Ovary (tissue), 9 donors: ENCODE measurements around the gene MAP7. TPM values are rescaled to one million over a fixed set of nuclear protein-coding genes. Genes with fewer than 3 reads are reported as not detected.

Experiments used
- DNase-seq, 5 donors: peaks; one replicate each; pipeline ENCODE4 v3.0.0-alpha.2; 2019 to 2020
- H3K27ac ChIP-seq, 2 donors: fragments of 200-600 bp; one replicate each; pipeline versions ENCODE4 v1.5.1 to v1.8.0; 2019 to 2022
- H3K27me3 ChIP-seq: fragments of 200-600 bp; one replicate; pipeline ENCODE4 v1.8.0; 2022
- H3K36me3 ChIP-seq: fragments of 200-600 bp; sonication (generic); one replicate; pipeline ENCODE4 v1.5.1; 2019
- H3K4me1 ChIP-seq: one replicate; pipeline ENCODE4 v1.8.1; 2013; ENCODE audit warnings: mild to moderate bottlenecking, moderate library complexity; ENCODE audit not compliant: insufficient read depth
- H3K4me3 ChIP-seq: fragments of 200-600 bp; sonication (generic); one replicate; pipeline ENCODE4 v1.5.1; 2017
- H3K9me3 ChIP-seq, 2 donors: fragments of 200-600 bp in 1 of 2; sonication (generic) in 1 of 2; one replicate each; pipeline versions ENCODE4 v1.5.1 to v1.8.1; 2013 to 2019; ENCODE audit warnings: mild to moderate bottlenecking in 1 of 2, moderate library complexity in 1 of 2
- CTCF ChIP-seq, 3 donors: fragments of 450-650 bp in 2 of 3; fragments of 200-600 bp in 1 of 3; IDR thresholded peaks; one replicate each; pipeline versions ENCODE4 v1.5.1 to v1.8.0; 2016 to 2022; ENCODE audit warnings: antibody characterized with exemption in 3 of 3, mild to moderate bottlenecking in 1 of 3
- EP300 ChIP-seq: sonication (generic); formaldehyde crosslinking; IDR thresholded peaks from one replicate; pipeline ENCODE4 v1.6.1; 2017; ENCODE audit warnings: antibody characterized with exemption
- POLR2A ChIP-seq: fragments of 450-650 bp; IDR thresholded peaks from one replicate; pipeline ENCODE4 v1.6.1; 2017; ENCODE audit warnings: antibody characterized with exemption, mild to moderate bottlenecking, moderate library complexity
- WGBS, 3 donors: extraction: QIAGEN DNeasy Blood & Tissue Kit in 1 of 3; methylation state at CpG; one replicate each; pipeline versions ENCODE4 v1.1.5 to v1.1.7; 2013 to 2017; 5-methylcytosine and 5-hydroxymethylcytosine counted together
- intact Hi-C, 4 donors: fragments of 100-400 bp; cut with DNase I; formaldehyde crosslinking; loops; one replicate each; pipeline versions ENCODE4 v1.11.0 to v1.15.1; 2022 to 2023
- polyA plus RNA-seq, 2 donors: library from polyadenylated mRNA; stranded (reverse); fragments of 200-250 nt in 1 of 2; fragments of 350-450 nt in 1 of 2; fragmentation: Illumina TruSeq in 1 of 2; extraction: RNeasy Lipid Tissue Mini Kit (QIAGEN cat#74804) in 1 of 2; gene quantifications; one replicate each; pipeline ENCODE4 v1.2.3, GENCODE V29; 2013 to 2014
- total RNA-seq, 7 donors: library from RNA; depleted of rRNA in 2 of 7; stranded (reverse); fragments of >200 nt in 2 of 7; fragmentation: NEBNext Ultra II Directional in 3 of 7; extraction: Animal tissue kit (Norgen Biotek cat#: 25700) in 3 of 7; gene quantifications; one replicate each; pipeline versions ENCODE4 v1.1.0 to v1.2.4, GENCODE V29; 2016 to 2023
- donor health status: DM: no; HTN: no; CAD: no; lungs with moderate emphysema.
- donor health status: DM: no; HTN: no; CAD: no.
- donor health status: Bipolar disorder and iron deficiency.
- donor health status: DM: yes; HTN: yes; CAD: no.
- donor health status: DM: no; HTN: no; CAD: no.
- donor health status: DM: yes; HTN: yes; CAD: no.

The MAP7 gene
- total and polyA plus RNA-seq, 9 donors: 1.2 to 13.0 (median 3.6) TPM

GRCh38 chr6:136547871-136548270 lies 2.4 kb downstream of the MAP7 start:
- no peaks in the 10 kb centered on the region for H3K36me3 ChIP-seq
- DNase-seq: no peak
- no peak for TF ChIP-seq POLR2A
- TF ChIP-seq CTCF (IDR thresholded peaks at IDR 0.05): no peak
- TF ChIP-seq EP300: no peak
- H3K27me3 ChIP-seq: no peaks in the 10 kb centered on the region
- no peak overlapping the region for H3K27ac ChIP-seq
- intact Hi-C loops: no loop called here
- H3K9me3 ChIP-seq: no peaks in the 10 kb centered on the region
- 83 to 89% (median 86%) methylated on average over 1 of the region's 1 CpG for WGBS, 3 donors
- H3K4me1 ChIP-seq: peaks cover 9% of the 10 kb centered on the region
- no peak overlapping the region for H3K4me3 ChIP-seq

GRCh38 chr6:136547336-136547735 lies 2.9 kb downstream of the MAP7 start:
- H3K4me1 ChIP-seq: peaks cover 9% of the 10 kb centered on the region
- TF ChIP-seq EP300 (no peak), CTCF (IDR thresholded peaks at IDR 0.05) (no peak), POLR2A (no peak)
- H3K27ac ChIP-seq: no peak overlapping the region
- H3K4me3 ChIP-seq: no peak overlapping the region
- no peaks in the 10 kb centered on the region for H3K27me3 ChIP-seq
- intact Hi-C loops: no loop called here
- no peaks in the 10 kb centered on the region for H3K36me3 ChIP-seq
- DNase-seq: no peak
- H3K9me3 ChIP-seq: no peaks in the 10 kb centered on the region
- 34 to 44% (median 34%) methylated on average over 4 of the region's 4 CpGs for WGBS, 3 donors

DNA sequence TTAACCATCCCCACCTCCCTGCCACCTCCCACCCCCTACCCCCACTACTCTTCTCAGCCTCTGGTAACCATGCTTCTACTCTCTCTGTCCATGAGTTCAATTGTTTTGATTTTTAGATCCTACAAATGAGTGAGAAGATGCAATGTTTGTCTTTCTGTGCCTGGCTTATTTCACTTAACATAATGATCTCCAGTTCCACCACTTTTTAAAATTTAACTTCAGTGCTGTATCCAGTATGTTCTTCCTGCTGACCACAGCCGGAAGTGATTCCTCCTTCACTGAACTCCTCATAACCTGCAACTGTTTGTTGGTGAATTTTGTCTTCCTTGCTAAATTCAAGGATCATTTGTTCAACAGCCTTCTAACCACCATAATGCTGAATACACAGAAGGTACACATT lies 3.9 kb downstream of the MAP7 start:
- DNase-seq: no peak
- Histone ChIP-seq H3K4me1 (peaks cover 9% of the 10 kb centered on the region), H3K4me3 (no peak overlapping the region), H3K27ac (no peak overlapping the region), H3K27me3 (no peaks in the 10 kb centered on the region), H3K36me3 (no peaks in the 10 kb centered on the region), H3K9me3 (no peaks in the 10 kb centered on the region)
- WGBS, 3 donors: 86 to 95% (median 92%) methylated on average over 1 of the region's 1 CpG
- intact Hi-C loops: no loop called here
- TF ChIP-seq POLR2A (no peak), EP300 (no peak), CTCF (IDR thresholded peaks at IDR 0.05) (no peak)

- TF ChIP-seq CTCF (IDR thresholded peaks at IDR 0.05): no peak
- TF ChIP-seq POLR2A: no peak
- Histone ChIP-seq H3K36me3 (no peaks in the 10 kb centered on the region), H3K27ac (no peak overlapping the region), H3K4me1 (peaks cover under 1% of the 10 kb centered on the region), H3K27me3 (no peaks in the 10 kb centered on the region), H3K9me3 (no peaks in the 10 kb centered on the region), H3K4me3 (no peak overlapping the region)
- 29 to 41% (median 40%) methylated on average over 1 of the region's 1 CpG for WGBS, 3 donors
- intact Hi-C loops: no loop called here
- DNase-seq: no peak
Observed at GRCh38 chr6:136544326-136544725, 5.9 kb downstream of the MAP7 start.

DNA sequence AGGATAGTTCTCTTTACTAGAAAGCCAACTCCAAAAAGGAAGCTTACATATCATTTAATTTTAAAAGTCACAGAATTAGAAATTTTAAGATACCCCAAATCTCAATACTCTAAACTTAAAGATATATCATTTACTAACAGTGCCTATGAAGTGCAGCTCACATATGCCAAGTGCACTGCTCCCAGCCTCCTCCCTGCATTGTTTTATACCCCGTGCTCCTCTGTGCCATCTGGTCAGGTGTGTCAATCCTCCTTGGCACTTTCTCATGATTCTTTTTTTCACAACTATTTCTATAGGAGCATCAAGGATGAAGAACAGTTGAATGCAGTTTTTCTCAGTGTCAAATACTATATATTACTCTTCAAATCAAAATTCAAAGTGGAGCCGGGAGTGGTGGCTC lies 8.8 kb downstream of the MAP7 start:
- TF ChIP-seq EP300 (no peak), POLR2A (no peak), CTCF (IDR thresholded peaks at IDR 0.05) (no peak)
- no peak overlapping the region for H3K27ac ChIP-seq
- WGBS, 3 donors: 87 to 92% (median 88%) methylated on average over 2 of the region's 2 CpGs

More for the DNA sequence above, 8.8 kb downstream of the MAP7 start:
- intact Hi-C loops: no loop called here
- no peaks in the 10 kb centered on the region for H3K4me1 ChIP-seq
- no peaks in the 10 kb centered on the region for H3K27me3 ChIP-seq
- no peaks in the 10 kb centered on the region for H3K36me3 ChIP-seq
- no peak overlapping the region for H3K4me3 ChIP-seq
- no peaks in the 10 kb centered on the region for H3K9me3 ChIP-seq
- DNase-seq: no peak
